ENCODE data around the gene EXOC4. TPM values are rescaled to one million over a fixed set of nuclear protein-coding genes. Genes with fewer than 3 reads are reported as not detected.

EXOC4 gene
- total RNA-seq, 2 donors from 2014 or later, result 106 to 115 TPM

DNA sequence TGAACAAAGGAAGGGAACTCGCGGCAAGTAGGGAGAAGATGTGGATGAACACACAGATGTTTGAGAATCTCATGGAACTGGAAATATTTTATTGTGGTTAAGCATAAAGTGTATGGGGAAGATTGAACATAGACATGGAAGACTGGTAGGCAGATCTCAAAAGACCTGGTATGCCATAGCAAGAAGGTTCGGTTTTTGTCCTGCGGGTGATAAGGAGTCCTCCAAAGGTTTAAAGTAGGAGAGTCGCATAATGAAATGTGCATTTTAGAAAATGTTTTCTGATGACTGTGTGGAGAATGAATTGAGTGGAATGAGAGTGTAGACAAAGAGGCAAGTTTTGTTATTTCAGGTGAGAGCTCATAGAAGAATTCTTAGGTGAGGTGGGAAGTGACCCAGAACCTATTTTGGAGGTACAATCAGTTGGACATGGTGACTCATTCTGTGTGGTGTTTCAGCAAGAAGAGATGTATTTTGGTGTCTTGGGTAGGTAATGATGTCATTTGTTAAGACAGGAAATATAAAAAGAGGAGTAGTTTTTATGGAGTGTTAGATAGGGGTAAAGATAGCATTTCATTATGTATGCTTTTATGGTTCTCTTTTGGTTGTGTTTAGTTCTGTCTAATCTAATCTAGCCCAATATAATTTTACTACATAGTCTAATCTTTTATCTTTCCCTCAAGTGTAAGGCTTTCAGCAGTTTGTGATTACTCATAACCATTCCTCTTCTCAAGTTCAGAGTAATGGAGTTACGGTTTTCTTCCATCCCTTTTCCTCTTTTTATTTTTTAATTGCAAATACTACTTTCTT lies 239.2 kb downstream of the EXOC4 start:
- H3K9ac ChIP-seq (ENCODE audit: extremely low read depth, low read length, poor library complexity, severe bottlenecking), result no peak overlapping the region
- H3K9me3 Mint-ChIP-seq, result no peaks in the 10 kb centered on the region
- peaks cover 9% of the 10 kb centered on the region for H3K36me3 Mint-ChIP-seq (ENCODE audit: low read depth)
- H3K27ac ChIP-seq (ENCODE audit: low read depth, low read length), result no peak overlapping the region
- no peaks in the 10 kb centered on the region for H3K4me1 ChIP-seq (ENCODE audit: control insufficient read depth, insufficient read depth, low read length)
- TF ChIP-seq, protein P1, sequence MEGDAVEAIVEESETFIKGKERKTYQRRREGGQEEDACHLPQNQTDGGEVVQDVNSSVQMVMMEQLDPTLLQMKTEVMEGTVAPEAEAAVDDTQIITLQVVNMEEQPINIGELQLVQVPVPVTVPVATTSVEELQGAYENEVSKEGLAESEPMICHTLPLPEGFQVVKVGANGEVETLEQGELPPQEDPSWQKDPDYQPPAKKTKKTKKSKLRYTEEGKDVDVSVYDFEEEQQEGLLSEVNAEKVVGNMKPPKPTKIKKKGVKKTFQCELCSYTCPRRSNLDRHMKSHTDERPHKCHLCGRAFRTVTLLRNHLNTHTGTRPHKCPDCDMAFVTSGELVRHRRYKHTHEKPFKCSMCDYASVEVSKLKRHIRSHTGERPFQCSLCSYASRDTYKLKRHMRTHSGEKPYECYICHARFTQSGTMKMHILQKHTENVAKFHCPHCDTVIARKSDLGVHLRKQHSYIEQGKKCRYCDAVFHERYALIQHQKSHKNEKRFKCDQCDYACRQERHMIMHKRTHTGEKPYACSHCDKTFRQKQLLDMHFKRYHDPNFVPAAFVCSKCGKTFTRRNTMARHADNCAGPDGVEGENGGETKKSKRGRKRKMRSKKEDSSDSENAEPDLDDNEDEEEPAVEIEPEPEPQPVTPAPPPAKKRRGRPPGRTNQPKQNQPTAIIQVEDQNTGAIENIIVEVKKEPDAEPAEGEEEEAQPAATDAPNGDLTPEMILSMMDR (conservative IDR thresholded peaks at IDR 0.05), result no peak
- DNase-seq, result no peak
- H3K27me3 Mint-ChIP-seq (ENCODE audit: insufficient read depth), result no peaks in the 10 kb centered on the region
- H3K4me3 Mint-ChIP-seq, result no peak overlapping the region
- no peaks in the 10 kb centered on the region for H3K36me3 ChIP-seq (ENCODE audit: control insufficient read depth, insufficient read depth, low read length)
- H3K4me3 ChIP-seq (ENCODE audit: low read length), result no peak overlapping the region
- no peaks in the 10 kb centered on the region for H3K9me3 ChIP-seq (ENCODE audit: control insufficient read depth, low read length)
- H3K27ac Mint-ChIP-seq, result no peak overlapping the region
- H3K4me1 Mint-ChIP-seq, result peaks cover 9% of the 10 kb centered on the region
- WGBS, 2 experiments (ENCODE audit: insufficient coverage in 1 of 2, insufficient read length in 1 of 2), result 96 to 100% methylated on average over 6 of the region's 6 CpGs
- H3K27me3 ChIP-seq (ENCODE audit: control insufficient read depth, insufficient read depth, low read length, poor library complexity, severe bottlenecking), result no peaks in the 10 kb centered on the region

DNA sequence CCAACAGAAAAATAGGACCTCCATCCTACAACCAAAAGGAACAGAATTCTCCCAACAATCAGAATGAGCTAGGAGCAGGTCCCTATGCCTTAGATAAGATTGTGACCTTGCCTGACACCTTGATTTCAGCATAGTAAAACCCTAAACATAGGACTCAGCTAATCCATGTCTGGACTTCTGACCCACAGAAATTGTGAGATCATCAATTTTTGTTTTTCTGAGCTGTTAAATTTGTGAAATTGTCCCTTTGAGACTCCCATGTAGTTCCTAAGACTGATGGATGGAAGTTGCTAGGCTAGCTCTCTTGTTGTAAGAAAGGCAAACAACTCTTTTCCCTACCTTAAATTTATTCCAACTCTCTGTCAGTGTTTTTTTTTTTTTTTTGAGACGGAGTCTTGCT lies 244.2 kb downstream of the EXOC4 start:
- no peaks in the 10 kb centered on the region for H3K27me3 Mint-ChIP-seq (ENCODE audit: insufficient read depth)
- whole genome bisulfite sequencing, 2 experiments (ENCODE audit: insufficient coverage in 1 of 2, insufficient read length in 1 of 2), result 86% methylated on average over 1 of the region's 1 CpG; no CpG with 5 or more reads in 1 of the 2 experiments

DNA sequence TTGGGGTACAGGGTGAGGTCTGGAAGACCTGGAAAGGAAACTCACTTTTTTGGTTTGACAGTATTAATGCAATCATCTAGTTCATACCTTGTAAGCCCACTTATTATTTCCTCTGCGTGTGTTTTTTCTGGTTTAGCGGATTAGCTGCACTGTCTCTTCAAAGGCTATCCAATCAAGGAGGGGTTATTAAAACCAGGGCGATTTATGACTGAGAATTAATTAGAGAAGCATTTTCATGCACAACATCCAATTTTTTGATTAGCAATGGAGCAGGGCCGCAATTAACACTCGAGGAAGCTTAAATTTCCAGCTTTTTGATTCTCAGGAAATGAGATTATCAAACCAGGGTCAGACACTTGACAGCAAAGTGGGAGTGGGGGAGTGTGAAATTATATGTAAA lies 248.9 kb downstream of the EXOC4 start:
- H3K4me3 ChIP-seq (ENCODE audit: low read length), result no peak overlapping the region
- Mint-ChIP-seq H3K9me3 (peaks cover 1% of the 10 kb centered on the region), H3K4me1 (peaks cover 12% of the 10 kb centered on the region), H3K27ac (no peak overlapping the region), H3K27me3 (ENCODE audit: insufficient read depth) (no peaks in the 10 kb centered on the region), H3K36me3 (ENCODE audit: low read depth) (no peaks in the 10 kb centered on the region), H3K4me3 (no peak overlapping the region)
- H3K27ac ChIP-seq (ENCODE audit: low read depth, low read length), result peak overlapping the region; percentile 21
- 94 to 98% methylated on average over 5 of the region's 5 CpGs for WGBS, 2 experiments (ENCODE audit: insufficient coverage in 1 of 2, insufficient read length in 1 of 2)
- no peaks in the 10 kb centered on the region for H3K36me3 ChIP-seq (ENCODE audit: control insufficient read depth, insufficient read depth, low read length)
- no peak for DNase-seq
- H3K9me3 ChIP-seq (ENCODE audit: control insufficient read depth, low read length), result no peaks in the 10 kb centered on the region
- no peak overlapping the region for H3K9ac ChIP-seq (ENCODE audit: extremely low read depth, low read length, poor library complexity, severe bottlenecking)
- no peaks in the 10 kb centered on the region for H3K27me3 ChIP-seq (ENCODE audit: control insufficient read depth, insufficient read depth, low read length, poor library complexity, severe bottlenecking)
- TF ChIP-seq, protein P1 (conservative IDR thresholded peaks at IDR 0.05), result no peak
- peaks cover 4% of the 10 kb centered on the region for H3K4me1 ChIP-seq (ENCODE audit: control insufficient read depth, insufficient read depth, low read length)

More for the DNA sequence above, 244.2 kb downstream of the EXOC4 start:
- Mint-ChIP-seq H3K4me3 (no peak overlapping the region), H3K4me1 (no peaks in the 10 kb centered on the region), H3K27ac (no peak overlapping the region), H3K9me3 (peaks cover 1% of the 10 kb centered on the region), H3K36me3 (ENCODE audit: low read depth) (peaks cover 7% of the 10 kb centered on the region)
- no peak for DNase-seq
- TF ChIP-seq, protein P1 (conservative IDR thresholded peaks at IDR 0.05), result no peak
- no peaks in the 10 kb centered on the region for H3K9me3 ChIP-seq (ENCODE audit: control insufficient read depth, low read length)
- H3K27me3 ChIP-seq (ENCODE audit: control insufficient read depth, insufficient read depth, low read length, poor library complexity, severe bottlenecking), result no peaks in the 10 kb centered on the region
- no peak overlapping the region for H3K9ac ChIP-seq (ENCODE audit: extremely low read depth, low read length, poor library complexity, severe bottlenecking)
- no peaks in the 10 kb centered on the region for H3K4me1 ChIP-seq (ENCODE audit: control insufficient read depth, insufficient read depth, low read length)
- no peaks in the 10 kb centered on the region for H3K36me3 ChIP-seq (ENCODE audit: control insufficient read depth, insufficient read depth, low read length)
- no peak overlapping the region for H3K27ac ChIP-seq (ENCODE audit: low read depth, low read length)
- no peak overlapping the region for H3K4me3 ChIP-seq (ENCODE audit: low read length)
